ENCODE results near the gene CEP112.
"Not testable (repeated sequence)": the region's sequence is repeated elsewhere in the genome, so short reads cannot be mapped to it uniquely, and the experiment has no call there.

Gene CEP112

DNA sequence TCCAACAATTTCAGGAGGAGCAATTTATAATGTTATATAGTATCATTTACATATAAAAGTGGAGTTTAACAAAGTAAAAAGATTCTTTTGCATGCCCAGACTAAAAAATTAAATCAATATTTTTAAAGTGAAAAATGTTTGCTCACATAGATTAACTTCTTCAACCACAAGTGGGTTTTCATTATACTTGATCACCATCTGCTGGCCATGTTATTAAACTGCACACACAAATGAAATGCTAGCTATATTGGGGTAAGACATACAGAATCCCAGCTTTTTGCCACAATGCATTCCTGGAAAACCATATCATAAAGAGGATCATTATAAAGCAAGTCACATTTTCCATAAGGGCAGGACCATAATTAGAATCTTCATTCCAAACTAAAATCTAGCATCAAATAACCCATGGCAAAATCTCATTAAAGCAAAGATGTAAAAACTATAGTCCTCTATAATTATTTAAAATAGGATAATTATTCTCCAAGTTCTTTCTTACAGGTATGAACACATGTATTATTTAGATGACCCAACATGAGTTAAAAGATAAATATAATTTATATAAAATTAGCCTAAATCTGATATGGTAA is 26.3 kb downstream of the CEP112 start:
- peak in 1 of 2 donors; percentile 25 for DNase-seq (ENCODE audit: low read depth in 1 of 2, low spot score in 1 of 2)

DNA sequence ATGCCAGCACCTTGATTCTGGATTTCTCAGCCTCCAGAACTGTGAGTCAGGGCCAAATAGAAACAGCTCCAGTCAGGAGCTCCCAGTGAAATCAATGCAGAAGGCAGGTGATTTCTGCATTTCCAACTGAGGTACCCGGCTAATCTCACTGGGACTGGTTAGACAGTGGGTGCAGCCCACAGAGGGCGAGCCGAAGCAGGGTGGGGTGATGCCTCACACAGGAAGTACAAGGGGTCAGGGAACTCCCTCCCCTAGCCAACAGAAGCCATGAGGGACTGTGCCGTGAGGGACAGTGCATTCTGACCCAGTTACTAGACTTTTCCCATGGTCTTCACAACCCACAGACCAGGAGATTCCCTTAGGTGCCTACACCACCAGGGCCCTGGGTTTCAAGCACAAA is 36.9 kb downstream of the CEP112 start:
- not testable (repeated sequence) for DNase-seq (ENCODE audit: low read depth in 1 of 2, low spot score in 1 of 2)

DNA sequence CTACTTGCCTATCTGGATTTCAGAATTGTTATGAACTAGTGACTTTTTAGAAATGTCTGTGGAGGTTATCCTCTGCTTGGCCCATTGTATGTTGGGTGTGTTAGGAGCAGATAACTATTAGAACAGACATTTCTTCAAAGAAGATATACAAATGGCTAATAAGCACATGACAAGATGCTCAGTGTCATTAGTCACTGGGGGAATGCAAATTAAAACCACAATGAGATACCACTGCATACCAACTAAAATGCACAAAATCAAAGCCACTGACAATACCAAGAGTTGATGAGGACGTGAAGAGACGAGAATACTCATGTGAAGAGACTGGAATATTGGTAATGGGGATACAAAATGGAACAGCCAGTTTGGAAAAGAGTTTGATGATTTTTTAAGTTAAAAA is 39.2 kb downstream of the CEP112 start:
- DNase-seq (ENCODE audit: low read depth in 1 of 2, low spot score in 1 of 2) = no peak

DNA sequence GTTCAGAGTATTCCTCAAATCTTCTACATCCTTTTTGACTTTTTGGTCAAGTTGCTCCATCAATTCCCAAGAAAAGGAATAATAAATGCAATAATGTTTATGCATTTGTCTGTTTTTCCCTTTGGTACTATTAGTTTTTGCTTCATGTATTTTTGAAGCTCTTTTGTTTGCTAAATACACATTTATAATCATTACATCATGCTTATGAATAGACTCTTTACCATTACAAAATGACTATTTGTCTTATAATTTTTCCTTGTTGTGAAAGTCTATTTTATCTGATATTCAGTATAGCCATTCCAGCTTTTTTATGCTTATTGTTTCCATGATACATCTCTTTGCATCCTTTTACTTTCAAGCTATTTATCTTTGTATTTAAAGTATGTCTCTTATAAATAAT is 41.2 kb downstream of the CEP112 start:
- DNase-seq (ENCODE audit: low read depth in 1 of 2, low spot score in 1 of 2) = no peak

DNA sequence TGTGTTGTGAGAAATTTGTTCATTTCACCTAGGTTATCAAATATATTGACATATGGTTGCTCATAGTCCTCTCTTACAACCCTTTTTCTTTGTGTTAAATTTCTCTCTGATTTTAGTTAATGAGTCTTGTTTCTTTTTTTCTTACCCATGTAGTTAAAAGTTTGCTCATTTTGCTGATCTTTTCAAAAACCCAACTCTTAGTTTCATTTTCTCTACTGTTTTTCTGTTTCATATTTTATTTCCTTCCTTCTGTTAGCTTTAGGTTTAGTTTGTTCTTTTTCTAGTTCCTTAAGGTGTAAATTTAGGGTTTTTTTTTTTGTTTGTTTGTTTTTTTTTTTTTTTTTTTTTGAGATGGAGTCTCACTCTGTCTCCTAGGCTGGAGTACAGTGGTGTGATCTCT is 42.4 kb downstream of the CEP112 start:
- no peak for DNase-seq (ENCODE audit: low read depth in 1 of 2, low spot score in 1 of 2)

DNA sequence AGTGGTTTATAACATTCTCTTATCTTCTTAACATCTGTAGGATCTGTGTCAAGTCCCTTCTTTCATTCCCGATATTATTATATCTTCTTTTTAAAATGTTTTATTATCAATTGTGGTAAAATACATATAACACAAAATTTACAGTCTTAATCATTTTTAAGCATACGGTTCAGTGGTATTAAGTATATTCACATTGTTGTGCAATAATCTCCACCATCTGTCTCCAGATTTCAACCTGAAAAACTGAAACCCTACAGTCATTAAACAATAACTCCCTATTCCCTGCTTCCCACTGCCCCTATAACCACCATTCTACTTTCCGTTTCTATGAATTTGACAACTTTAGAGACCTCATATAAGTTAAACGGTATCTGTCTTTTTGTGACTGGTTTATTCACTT is 45.5 kb downstream of the CEP112 start:
- no peak for DNase-seq (ENCODE audit: low read depth in 1 of 2, low spot score in 1 of 2)

DNA sequence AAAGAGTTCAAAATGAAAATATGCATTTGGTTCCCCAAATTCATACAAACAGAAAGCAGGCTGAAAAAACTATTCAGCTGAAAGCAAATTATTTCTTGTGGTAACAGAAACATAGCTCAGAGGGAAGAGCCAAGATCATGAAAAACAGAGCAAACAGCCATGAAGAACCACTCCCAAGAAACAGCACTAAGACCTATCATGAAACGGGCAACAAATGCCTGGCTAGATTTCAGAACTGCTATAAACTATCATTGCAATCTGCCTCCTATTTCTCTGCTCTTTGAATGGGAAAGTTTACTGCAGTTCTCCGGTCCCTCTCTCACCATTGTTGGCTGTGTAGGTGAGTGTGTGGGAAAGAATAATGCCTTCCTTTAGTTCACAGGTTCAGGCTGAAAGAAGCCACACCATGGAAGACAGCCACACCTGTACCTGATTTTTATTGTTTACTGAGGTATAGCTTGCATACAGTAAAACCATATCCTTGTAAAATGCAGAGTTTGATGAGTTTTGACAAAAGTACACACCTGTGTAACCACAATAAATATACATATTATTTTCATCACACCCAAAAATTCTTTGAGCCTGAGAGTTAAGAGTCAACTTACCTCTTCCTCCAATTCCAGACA is 48.2 kb downstream of the CEP112 start:
- no peak for DNase-seq (ENCODE audit: low read depth in 1 of 2, low spot score in 1 of 2)

DNA sequence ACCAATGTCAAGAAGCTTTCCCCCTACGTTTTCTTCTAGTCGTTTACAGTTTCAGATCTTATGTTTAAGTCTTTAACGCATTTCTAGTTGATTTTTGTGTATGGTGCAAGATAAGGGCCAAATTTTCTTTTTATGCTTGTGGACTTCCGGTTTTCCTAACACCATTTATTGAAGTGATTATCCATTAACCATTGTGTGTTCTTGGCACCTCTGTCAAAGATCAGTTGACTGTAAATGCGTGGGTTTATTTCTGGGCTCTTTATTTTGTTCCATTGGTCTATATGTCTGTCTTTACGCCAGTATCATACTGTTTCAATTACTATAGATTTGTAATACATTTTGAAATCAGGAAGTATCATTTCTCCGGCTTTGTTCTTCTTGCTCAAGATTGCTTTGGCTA is 49.5 kb downstream of the CEP112 start:
- no peak for DNase-seq (ENCODE audit: low read depth in 1 of 2, low spot score in 1 of 2)

DNA sequence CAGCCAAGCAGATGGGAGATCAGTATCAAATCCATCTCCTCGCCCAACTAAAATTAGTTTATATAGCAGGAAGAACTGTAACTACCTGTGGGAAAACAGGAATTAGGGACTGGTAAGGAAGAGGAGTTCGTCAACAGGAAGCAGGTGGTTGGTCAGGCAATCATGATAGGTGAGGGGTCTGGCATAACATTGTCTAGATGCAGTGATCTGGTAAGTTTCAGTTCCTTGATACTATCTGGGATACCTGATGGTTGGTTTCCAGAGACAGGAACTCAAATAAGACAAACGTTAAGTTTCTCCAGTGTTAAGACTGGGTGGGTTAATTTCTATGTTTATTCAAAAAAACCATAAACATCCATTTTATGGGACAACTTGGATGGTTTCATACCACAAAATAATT is 53.8 kb downstream of the CEP112 start:
- DNase-seq (ENCODE audit: low read depth in 1 of 2, low spot score in 1 of 2) = no peak

DNA sequence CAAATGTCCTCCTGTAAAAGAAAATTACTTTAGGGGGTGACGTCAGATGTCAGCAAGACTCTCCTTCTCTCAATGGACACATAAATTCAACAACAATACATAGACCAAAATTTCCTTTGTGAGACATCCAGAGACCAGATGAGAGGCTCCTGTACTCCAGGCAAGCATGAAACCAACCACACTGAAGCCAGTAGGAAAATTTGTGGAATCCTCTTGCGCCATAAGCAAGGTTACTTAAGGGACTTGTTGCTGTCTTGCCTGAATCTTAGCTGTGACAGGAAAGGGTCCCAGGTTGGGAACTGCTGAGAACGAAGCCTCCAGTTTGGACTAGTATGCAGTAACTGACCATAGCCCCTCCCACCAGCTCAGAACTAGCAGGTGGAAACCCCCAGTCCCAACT is 56.0 kb downstream of the CEP112 start:
- DNase-seq (ENCODE audit: low read depth in 1 of 2, low spot score in 1 of 2) = no peak

DNA sequence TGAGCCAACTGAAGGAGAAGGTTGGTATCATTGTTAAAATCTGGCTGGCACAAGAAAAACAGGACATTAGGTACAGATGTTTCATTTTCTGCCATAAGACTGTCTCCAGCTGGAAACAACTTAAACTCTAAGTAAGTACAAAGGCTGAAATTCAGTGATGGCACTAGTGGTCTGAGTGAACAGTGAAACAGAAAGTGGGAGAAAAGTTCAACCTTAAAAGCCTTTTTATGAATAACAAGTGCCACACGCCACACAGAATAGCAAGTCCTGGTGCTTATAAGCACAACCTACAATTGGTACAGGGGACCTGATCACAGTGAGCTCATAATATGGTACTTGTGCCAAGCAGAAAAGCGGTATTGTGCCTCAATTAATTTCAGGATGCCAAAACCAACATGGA is 56.7 kb downstream of the CEP112 start:
- no peak for DNase-seq (ENCODE audit: low read depth in 1 of 2, low spot score in 1 of 2)

DNA sequence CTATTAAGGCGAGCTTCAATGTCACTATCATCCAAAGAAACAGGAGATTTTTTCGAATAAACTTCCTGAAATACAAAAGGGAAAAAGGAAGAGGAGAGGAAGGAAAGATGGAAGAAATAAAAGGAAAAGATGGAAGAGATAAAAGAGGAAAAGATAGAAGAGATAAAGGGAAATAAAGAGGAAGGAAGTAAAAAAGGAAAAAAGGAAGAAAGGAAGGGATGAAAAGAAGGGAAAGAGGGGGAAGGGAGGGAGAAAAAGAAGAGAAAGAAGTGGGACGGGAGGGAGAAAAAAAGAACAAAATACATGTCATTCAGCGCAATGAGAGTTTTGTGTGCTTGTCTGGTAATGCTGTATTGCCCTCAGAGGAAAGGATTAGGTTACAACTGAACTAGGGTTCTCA is 62.2 kb downstream of the CEP112 start:
- DNase-seq (ENCODE audit: low read depth in 1 of 2, low spot score in 1 of 2) = no peak

DNA sequence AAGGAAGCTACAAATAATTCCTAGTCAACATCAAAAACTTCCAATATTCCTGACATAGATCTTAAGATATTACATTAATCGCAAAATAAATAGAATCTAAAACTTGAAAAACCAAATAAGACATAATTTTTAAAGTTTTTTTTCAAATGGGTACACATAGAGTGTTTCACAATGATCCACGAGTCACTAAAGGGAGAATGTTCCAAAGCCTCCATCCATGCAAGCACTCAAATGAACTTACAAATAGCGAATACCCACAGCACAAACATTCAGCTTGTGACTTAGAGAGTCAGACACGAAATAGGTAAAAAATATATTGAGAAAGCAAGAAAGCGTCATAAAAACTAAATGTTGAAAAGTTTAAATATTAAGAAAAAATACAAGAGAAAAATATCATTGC is 65.7 kb downstream of the CEP112 start:
- no peak for DNase-seq (ENCODE audit: low read depth in 1 of 2, low spot score in 1 of 2)

DNA sequence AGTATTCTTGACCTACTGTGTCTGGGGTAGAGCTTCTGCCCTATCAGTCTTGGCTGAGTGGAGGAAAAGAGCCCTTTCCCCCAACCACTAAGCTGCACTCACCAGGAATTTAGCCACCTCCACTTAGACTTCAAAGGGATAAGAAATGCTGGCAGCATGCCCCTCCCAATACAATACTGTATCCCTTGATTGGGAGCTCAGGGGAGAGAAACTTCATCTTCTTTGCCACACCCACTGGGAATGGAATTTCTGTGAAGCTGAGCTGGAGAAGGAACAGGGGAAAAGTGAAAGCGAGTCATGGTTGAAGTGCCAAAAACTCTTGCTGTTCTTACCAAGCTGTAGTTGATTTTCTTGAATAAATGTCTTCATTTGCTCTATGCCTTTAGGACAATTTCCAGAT is 68.8 kb downstream of the CEP112 start:
- no peak for DNase-seq (ENCODE audit: low read depth in 1 of 2, low spot score in 1 of 2)

DNA sequence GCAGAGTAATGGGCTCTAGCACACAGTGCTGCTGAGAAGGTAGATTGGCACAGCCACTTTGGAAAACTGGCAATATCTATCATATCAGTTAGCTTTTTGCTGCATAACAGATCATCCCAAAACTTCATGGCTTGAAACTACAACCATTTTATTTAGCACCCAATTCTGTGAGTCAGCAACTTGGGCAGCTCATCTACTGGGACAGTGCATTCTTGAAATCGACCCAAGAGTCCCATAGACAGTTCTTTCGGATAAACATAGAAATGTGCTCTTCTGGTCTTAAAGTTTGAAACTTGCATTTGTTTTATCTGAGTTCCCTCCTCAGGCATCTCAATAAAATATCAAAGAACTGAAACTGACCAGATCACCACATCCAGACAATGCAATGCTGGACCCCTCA is 76.7 kb downstream of the CEP112 start:
- DNase-seq (ENCODE audit: low read depth in 1 of 2, low spot score in 1 of 2) = no peak

DNA sequence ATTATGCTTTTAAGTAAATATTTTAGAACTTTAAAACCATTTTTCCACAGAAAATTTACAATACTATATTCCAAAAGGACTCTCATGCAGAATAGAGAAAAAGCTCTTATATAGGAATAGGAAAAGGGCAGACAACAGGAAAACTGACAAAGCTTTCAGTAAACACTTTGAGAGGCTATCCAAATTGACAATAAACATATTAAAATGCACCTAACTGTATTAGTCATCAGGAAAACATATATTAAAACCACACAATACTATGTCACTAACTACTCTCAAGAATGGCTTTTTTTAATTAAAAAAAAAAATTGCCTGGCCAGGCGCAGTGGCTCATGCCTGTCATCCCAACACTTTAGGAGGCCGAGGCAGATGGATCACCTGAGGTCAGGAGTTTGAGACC is 77.3 kb downstream of the CEP112 start:
- DNase-seq (ENCODE audit: low read depth in 1 of 2, low spot score in 1 of 2) = no peak

DNA sequence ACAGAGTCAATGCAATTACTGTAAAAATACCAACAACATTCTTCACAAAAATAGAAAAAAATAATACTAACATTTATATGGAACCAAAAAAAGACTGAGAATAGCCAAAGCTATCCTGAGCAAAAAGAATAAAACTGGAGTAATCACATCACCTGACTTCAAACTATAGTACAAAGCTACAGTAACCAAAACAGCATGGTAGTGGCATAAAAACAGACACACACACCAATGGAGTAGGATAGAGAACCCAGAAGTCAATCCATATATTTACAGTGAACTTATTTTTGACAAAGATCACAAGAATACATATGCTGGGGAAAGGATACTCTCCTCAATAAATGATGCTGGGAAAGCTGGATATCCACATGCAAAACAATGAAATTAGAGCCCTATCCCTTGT is 84.2 kb downstream of the CEP112 start:
- no peak for DNase-seq (ENCODE audit: low read depth in 1 of 2, low spot score in 1 of 2)

DNA sequence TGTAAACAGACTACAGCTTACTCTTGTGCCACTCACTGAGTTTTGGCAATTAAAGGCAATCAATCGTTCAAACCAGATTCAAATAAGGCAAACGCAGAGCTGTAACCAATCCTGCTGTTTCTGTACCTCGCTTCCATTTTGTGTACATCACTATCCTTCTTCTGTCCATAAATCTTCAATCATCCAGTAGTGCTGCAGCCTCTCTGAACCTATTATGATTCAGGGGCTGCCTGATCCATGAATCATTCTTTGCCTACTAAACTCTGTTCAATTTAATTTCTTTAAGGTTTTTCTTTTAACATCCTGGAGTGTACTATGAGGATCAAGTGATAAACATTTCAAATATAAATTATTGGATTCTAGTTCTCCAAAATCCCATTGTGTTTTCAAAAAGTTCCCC is 93.9 kb downstream of the CEP112 start:
- no peak for DNase-seq (ENCODE audit: low read depth in 1 of 2, low spot score in 1 of 2)

DNA sequence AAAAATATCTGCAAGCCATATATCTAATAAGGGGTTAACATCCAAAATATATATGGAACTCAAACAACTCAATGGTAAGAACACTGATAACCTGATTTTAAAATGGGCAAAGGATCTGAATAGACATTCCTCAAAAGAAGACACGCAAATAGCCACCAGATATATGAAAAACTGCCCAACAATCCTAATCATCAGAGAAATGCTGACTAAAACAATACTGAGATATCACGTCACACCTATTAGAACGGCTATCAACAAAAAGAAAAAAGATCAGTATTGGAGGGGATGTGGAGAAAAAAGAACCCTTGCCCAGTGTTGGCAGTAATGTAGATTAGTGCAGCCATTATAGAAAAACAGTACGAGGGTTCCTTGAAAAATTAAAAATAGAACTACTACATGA is 97.2 kb downstream of the CEP112 start:
- no peak for DNase-seq (ENCODE audit: low read depth in 1 of 2, low spot score in 1 of 2)

DNA sequence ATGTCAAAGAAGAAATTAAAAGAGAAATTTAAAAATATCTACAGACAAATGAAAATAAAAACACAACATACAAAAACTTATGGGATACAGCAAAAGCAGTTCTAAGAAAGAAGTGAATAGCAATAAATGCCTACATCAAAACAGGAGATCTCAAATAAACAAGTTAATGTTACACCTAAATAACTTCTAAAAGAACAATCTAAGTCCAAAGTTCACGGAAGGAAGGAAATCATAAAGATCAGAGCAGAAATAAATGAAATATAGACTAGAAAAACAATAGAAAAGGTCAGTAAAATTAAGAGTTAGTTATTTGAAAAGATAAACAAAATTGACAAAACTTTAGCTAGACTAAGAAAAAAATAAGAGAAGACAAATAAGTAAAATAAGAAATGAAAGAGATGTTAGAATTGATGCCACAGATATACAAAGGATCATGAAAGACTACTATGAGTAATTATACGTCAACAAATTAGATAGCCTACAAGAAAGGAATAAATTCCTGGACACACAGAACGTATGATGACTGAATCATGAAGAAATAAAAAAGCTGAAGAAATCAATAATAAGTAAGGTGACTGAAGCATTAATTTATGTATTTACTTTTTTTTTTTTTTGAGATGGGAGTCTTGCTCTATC is 100.4 kb downstream of the CEP112 start:
- no peak for DNase-seq (ENCODE audit: low read depth in 1 of 2, low spot score in 1 of 2)

DNA sequence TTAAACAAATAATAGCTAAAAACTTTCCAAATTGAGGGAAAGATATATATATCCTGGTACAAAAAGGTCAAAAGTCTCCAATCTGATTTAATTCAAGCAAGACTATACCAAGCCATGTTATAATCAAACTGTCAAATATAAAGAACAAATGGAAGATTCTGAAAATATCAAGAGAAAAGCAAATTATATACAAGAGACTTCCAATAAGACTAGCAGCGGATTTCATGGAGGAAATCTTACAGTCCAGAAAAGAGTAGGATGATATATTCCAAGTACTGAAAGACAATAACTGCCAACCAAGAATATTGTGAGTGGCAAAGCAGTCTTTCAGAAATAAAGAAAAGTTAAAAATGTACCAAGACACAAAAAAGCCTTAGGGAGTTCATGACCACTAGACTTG is 102.2 kb downstream of the CEP112 start:
- DNase-seq (ENCODE audit: low read depth in 1 of 2, low spot score in 1 of 2) = no peak

DNA sequence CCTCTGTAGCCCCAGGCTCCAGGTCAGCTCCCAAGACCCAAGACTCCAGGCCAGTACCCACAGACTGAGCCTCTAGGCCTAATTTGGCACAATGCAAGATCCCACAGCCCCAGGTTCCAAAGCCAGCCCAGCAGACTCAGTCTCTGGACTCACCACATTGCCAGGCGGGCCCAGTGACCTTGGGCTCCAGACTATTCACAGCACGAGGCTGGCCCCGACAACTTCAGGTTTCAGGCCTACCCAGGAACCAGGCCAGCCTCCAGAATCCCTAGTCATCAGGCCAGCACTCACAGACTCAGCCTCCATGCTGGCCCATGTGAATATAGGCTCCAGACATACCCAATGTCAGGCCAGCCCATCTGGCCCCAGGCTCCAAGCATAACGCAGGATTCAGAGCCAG is 103.8 kb downstream of the CEP112 start:
- no peak for DNase-seq (ENCODE audit: low read depth in 1 of 2, low spot score in 1 of 2)

DNA sequence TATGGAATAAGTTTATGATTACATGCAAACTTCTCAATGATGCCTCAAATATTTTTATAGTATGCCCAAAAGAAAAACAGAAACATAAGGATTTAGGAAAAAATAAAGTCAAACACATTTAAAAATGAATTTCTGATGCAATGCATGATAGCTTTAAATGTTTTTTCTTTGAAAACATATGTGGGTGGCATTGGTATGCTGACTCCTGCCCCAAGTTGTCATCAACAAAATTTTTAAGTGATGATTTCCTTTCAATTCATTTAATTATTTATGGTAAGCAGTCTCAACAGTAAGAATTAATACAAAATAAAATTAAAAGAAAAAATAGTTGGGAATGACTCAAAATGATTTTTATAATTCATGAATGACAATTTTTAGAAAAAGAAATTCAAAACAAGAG is 104.9 kb downstream of the CEP112 start:
- no peak for DNase-seq (ENCODE audit: low read depth in 1 of 2, low spot score in 1 of 2)

All from activated CD4-positive, alpha-beta T cell treated with anti-CD3 and anti-CD28 coated beads, Interleukin-2, amount 50 U/mL, for 24 hours (primary cell).